Trophoblast cell (in vitro differentiated cells and primary cell): ENCODE results near the gene NRXN3.

ENCODE experiments used
- DNase-seq, 2 donors: peaks; one replicate each; pipeline ENCODE4 v3.0.0-alpha.2; 2016
- H2AFZ ChIP-seq: 2 replicates; pipeline ENCODE4 v1.6.1; 2013; ENCODE audit warnings: low read length, moderate library complexity, mild to moderate bottlenecking; ENCODE audit not compliant: insufficient read depth, poor library complexity
- H2AK5ac ChIP-seq: 2 replicates; pipeline ENCODE4 v1.6.1; 2013; ENCODE audit warnings: mild to moderate bottlenecking, low read length
- H2BK120ac ChIP-seq: 2 replicates; pipeline ENCODE4 v1.6.1; 2013; ENCODE audit warnings: low read length, mild to moderate bottlenecking, moderate library complexity; ENCODE audit not compliant: insufficient read depth, poor library complexity
- H2BK12ac ChIP-seq: 2 replicates; pipeline ENCODE4 v1.6.1; 2013; ENCODE audit warnings: mild to moderate bottlenecking, low read length, moderate library complexity
- H2BK5ac ChIP-seq: 2 replicates; pipeline ENCODE4 v1.6.1; 2013; ENCODE audit warnings: low read length, low read depth, moderate library complexity, mild to moderate bottlenecking; ENCODE audit not compliant: poor library complexity
- H3K14ac ChIP-seq: 2 replicates; pipeline ENCODE4 v1.6.1; 2013; ENCODE audit warnings: mild to moderate bottlenecking, low read length
- H3K18ac ChIP-seq: 2 replicates; pipeline ENCODE4 v1.6.1; 2013; ENCODE audit warnings: mild to moderate bottlenecking, low read length
- H3K23ac ChIP-seq: 2 replicates; pipeline ENCODE4 v1.6.1; 2013; ENCODE audit warnings: low read length
- H3K27ac ChIP-seq: 2 replicates; pipeline ENCODE4 v1.5.1; 2013; ENCODE audit warnings: low read depth, mild to moderate bottlenecking, inconsistent platforms, low read length, moderate library complexity
- H3K27me3 ChIP-seq: 2 replicates; pipeline ENCODE4 v1.6.1; 2013; ENCODE audit warnings: inconsistent platforms, mild to moderate bottlenecking, low read length, moderate library complexity; ENCODE audit not compliant: insufficient read depth
- H3K36me3 ChIP-seq, 2 experiments: 1 replicate in 1 of 2; 2 replicates in 1 of 2; pipeline ENCODE4 v1.6.1; 2013; ENCODE audit warnings: low read length in 2 of 2, mild to moderate bottlenecking in 2 of 2, moderate library complexity in 1 of 2; ENCODE audit not compliant: insufficient read depth in 2 of 2, control insufficient read depth in 1 of 2
- H3K4ac ChIP-seq: 2 replicates; pipeline ENCODE4 v1.6.1; 2013; ENCODE audit warnings: low read depth, mild to moderate bottlenecking, low read length, moderate library complexity
- H3K4me1 ChIP-seq, 2 experiments: 1 replicate in 1 of 2; 2 replicates in 1 of 2; pipeline ENCODE4 v1.6.1; 2013; ENCODE audit warnings: low read length in 2 of 2, mild to moderate bottlenecking in 2 of 2, moderate library complexity in 1 of 2; ENCODE audit not compliant: insufficient read depth in 2 of 2, control insufficient read depth in 1 of 2
- H3K4me2 ChIP-seq: 2 replicates; pipeline ENCODE4 v1.6.1; 2013; ENCODE audit warnings: inconsistent platforms, mild to moderate bottlenecking, low read length, moderate library complexity
- H3K4me3 ChIP-seq: 2 replicates; pipeline ENCODE4 v1.5.1; 2013; ENCODE audit warnings: mild to moderate bottlenecking, low read depth, low read length, inconsistent platforms
- H3K79me1 ChIP-seq: one replicate; pipeline ENCODE4 v1.6.1; 2013; ENCODE audit warnings: low read length
- H3K79me2 ChIP-seq: 2 replicates; pipeline ENCODE4 v1.6.1; 2013; ENCODE audit warnings: low read length, mild to moderate bottlenecking; ENCODE audit not compliant: control insufficient read depth, insufficient read depth, poor library complexity
- H3K9ac ChIP-seq: 2 replicates; pipeline ENCODE4 v1.6.1; 2013; ENCODE audit warnings: mild to moderate bottlenecking, low read length
- H3K9me3 ChIP-seq: 2 replicates; pipeline ENCODE4 v1.6.1; 2013; ENCODE audit warnings: low read depth, mild to moderate bottlenecking, control low read depth, inconsistent platforms, low read length; ENCODE audit not compliant: insufficient read depth
- H4K12ac ChIP-seq: 2 replicates; pipeline ENCODE4 v1.6.1; 2013; ENCODE audit warnings: low read depth, mild to moderate bottlenecking, low read length, moderate library complexity
- H4K8ac ChIP-seq: 2 replicates; pipeline ENCODE4 v1.6.1; 2013; ENCODE audit warnings: low read depth, mild to moderate bottlenecking, low read length, moderate library complexity
- H4K91ac ChIP-seq: one replicate; pipeline ENCODE4 v1.6.1; 2013; ENCODE audit warnings: low read depth, mild to moderate bottlenecking, low read length, moderate library complexity
- WGBS: extraction: QIAGEN DNeasy Blood & Tissue Kit; methylation state at CpG from one replicate; pipeline ENCODE4 v1.1.7; 2013; ENCODE audit warnings: missing lambda C conversion rate; ENCODE audit not compliant: insufficient read length, insufficient coverage; ENCODE audit errors: extremely low coverage; 5-methylcytosine and 5-hydroxymethylcytosine counted together

NRXN3 gene

DNA sequence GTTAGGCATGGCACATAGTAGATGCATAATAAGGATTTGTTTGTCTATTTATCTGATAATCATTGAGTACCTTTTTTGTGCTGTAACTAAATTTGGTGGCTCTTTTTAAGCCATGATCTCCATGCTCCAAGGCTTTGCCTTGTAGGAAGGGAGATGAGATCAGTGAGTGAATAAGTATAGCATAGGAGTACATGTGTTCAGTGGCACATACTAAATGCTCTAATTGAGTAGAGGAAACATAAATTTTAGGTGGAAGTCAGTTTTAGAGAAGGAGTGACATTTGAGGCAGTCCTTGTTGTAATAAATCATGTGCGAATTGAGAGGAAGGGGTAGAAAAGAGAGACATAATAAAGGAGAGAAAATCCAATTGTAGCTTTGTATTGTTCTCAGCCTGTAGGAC, 482.6 kb downstream of the NRXN3 start:
- H3K4me3 ChIP-seq: no peak overlapping the region
- no peak for DNase-seq
- no peak overlapping the region for H3K18ac ChIP-seq
- no peaks in the 10 kb centered on the region for H3K79me1 ChIP-seq
- H2BK5ac ChIP-seq: no peak overlapping the region
- H3K4ac ChIP-seq: no peak overlapping the region
- no peak overlapping the region for H3K9ac ChIP-seq
- no peaks in the 10 kb centered on the region for H3K36me3 ChIP-seq
- H3K4me2 ChIP-seq: no peak overlapping the region
- H3K27ac ChIP-seq: no peak overlapping the region
- H3K27me3 ChIP-seq: no peaks in the 10 kb centered on the region
- no peak overlapping the region for H3K14ac ChIP-seq
- H3K9me3 ChIP-seq: no peaks in the 10 kb centered on the region
- H4K91ac ChIP-seq: no peak overlapping the region
- WGBS: no CpG with 5 or more reads among the region's 1 CpG
- no peak overlapping the region for H2BK120ac ChIP-seq
- no peak overlapping the region for H3K23ac ChIP-seq
- no peak overlapping the region for H4K8ac ChIP-seq
- H3K4me1 ChIP-seq: no peaks in the 10 kb centered on the region
- no peak overlapping the region for H2AK5ac ChIP-seq
- H4K12ac ChIP-seq: no peak overlapping the region
- no peaks in the 10 kb centered on the region for H3K79me2 ChIP-seq
- no peak overlapping the region for H2BK12ac ChIP-seq
- no peak overlapping the region for H2AFZ ChIP-seq

DNA sequence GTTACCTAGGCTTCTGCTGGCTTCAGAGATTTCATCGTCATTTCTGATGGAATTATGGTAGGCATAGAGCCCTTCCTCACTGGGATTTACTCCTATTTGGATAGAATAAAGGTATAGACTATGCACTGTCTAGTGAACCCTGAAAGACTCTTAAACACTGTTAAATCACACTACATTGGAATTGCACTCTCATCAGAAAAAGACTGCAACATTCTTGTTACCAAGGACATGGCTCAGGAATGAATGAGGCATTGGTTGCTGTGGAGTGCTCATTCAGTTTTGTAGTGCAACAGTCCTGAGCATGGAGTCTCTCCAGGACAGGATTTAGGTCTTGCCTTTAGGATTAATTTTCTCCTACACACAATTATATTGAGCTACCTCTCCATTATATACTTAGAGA, 483.0 kb downstream of the NRXN3 start:
- H2BK12ac ChIP-seq: no peak overlapping the region
- no peak overlapping the region for H2AK5ac ChIP-seq
- no peak for DNase-seq
- no peak overlapping the region for H2BK5ac ChIP-seq
- H3K79me2 ChIP-seq: no peaks in the 10 kb centered on the region
- no peak overlapping the region for H3K4ac ChIP-seq
- WGBS: no CpG with 5 or more reads among the region's 1 CpG
- no peaks in the 10 kb centered on the region for H3K9me3 ChIP-seq
- H3K79me1 ChIP-seq: no peaks in the 10 kb centered on the region
- no peak overlapping the region for H3K18ac ChIP-seq
- H3K27me3 ChIP-seq: no peaks in the 10 kb centered on the region
- no peak overlapping the region for H3K14ac ChIP-seq
- no peak overlapping the region for H3K27ac ChIP-seq
- no peak overlapping the region for H2AFZ ChIP-seq
- no peak overlapping the region for H4K8ac ChIP-seq
- no peak overlapping the region for H4K91ac ChIP-seq
- H3K4me3 ChIP-seq: no peak overlapping the region
- no peak overlapping the region for H3K23ac ChIP-seq
- H3K4me2 ChIP-seq: no peak overlapping the region
- no peaks in the 10 kb centered on the region for H3K36me3 ChIP-seq
- H3K4me1 ChIP-seq: no peaks in the 10 kb centered on the region
- H2BK120ac ChIP-seq: no peak overlapping the region
- H4K12ac ChIP-seq: no peak overlapping the region
- no peak overlapping the region for H3K9ac ChIP-seq

DNA sequence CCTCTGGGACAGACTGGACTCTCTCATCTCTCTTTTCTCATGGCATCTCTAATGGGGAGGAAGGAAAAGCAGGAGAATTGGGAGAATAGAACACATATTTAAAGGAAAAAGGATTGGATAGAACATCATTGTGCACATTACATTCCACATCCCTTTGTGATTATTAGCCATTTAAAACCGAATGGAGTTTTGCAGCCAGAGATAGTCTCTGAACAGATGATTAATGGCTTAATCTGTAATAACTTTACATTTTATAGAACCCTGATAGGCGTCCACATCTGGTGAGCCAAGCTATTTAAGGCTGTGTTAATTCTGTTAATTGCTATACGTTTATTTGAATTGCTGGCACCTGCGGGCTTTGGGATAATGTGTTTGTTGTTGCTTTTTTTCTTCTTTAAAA, 487.3 kb downstream of the NRXN3 start:
- H2BK12ac ChIP-seq: no peak overlapping the region
- no peak overlapping the region for H3K27ac ChIP-seq
- H4K8ac ChIP-seq: no peak overlapping the region
- H3K4me1 ChIP-seq: no peaks in the 10 kb centered on the region
- no peak overlapping the region for H3K14ac ChIP-seq
- H3K9ac ChIP-seq: no peak overlapping the region
- H2BK5ac ChIP-seq: no peak overlapping the region
- no peaks in the 10 kb centered on the region for H3K27me3 ChIP-seq
- no peak overlapping the region for H4K12ac ChIP-seq
- no peak overlapping the region for H3K18ac ChIP-seq
- H3K4me3 ChIP-seq: no peak overlapping the region
- H3K4ac ChIP-seq: no peak overlapping the region
- no peak overlapping the region for H2BK120ac ChIP-seq
- H3K36me3 ChIP-seq: no peaks in the 10 kb centered on the region
- no peak overlapping the region for H3K4me2 ChIP-seq
- H3K23ac ChIP-seq: no peak overlapping the region
- no peaks in the 10 kb centered on the region for H3K79me1 ChIP-seq
- no CpG with 5 or more reads among the region's 4 CpGs for WGBS
- no peaks in the 10 kb centered on the region for H3K9me3 ChIP-seq
- no peaks in the 10 kb centered on the region for H3K79me2 ChIP-seq
- H2AK5ac ChIP-seq: no peak overlapping the region
- DNase-seq: no peak
- no peak overlapping the region for H2AFZ ChIP-seq
- no peak overlapping the region for H4K91ac ChIP-seq

DNA sequence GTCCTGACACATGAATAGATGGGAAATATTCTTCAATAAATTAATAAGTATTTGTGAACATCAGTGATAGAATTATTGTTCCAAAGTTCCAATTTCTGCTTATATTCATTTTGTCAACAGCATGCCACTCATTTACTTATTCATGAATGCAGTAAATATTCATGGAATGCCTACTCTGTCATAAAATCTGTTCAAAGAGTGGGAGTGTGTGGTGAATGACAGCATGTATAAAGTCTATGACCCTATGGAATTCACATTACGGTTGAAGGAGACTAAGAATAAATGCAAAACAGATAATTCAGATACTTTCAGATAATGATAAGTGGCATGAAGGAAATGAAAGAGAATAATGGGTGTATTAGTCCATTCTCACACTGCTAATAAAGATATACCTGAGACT, 494.7 kb downstream of the NRXN3 start:
- no peak overlapping the region for H2BK120ac ChIP-seq
- peaks cover 2% of the 10 kb centered on the region for H3K9me3 ChIP-seq
- H4K8ac ChIP-seq: no peak overlapping the region
- WGBS: no CpG with 5 or more reads among the region's 1 CpG
- H3K4me2 ChIP-seq: no peak overlapping the region
- no peaks in the 10 kb centered on the region for H3K27me3 ChIP-seq
- no peak for DNase-seq
- no peak overlapping the region for H4K12ac ChIP-seq
- H2AFZ ChIP-seq: no peak overlapping the region
- H4K91ac ChIP-seq: no peak overlapping the region
- no peak overlapping the region for H3K9ac ChIP-seq
- no peak overlapping the region for H3K4me3 ChIP-seq
- no peaks in the 10 kb centered on the region for H3K79me1 ChIP-seq
- H3K4me1 ChIP-seq: no peaks in the 10 kb centered on the region
- H3K23ac ChIP-seq: no peak overlapping the region
- H3K79me2 ChIP-seq: no peaks in the 10 kb centered on the region
- no peak overlapping the region for H3K4ac ChIP-seq
- no peak overlapping the region for H2BK12ac ChIP-seq
- no peak overlapping the region for H3K27ac ChIP-seq
- H3K18ac ChIP-seq: no peak overlapping the region
- no peak overlapping the region for H3K14ac ChIP-seq
- no peak overlapping the region for H2BK5ac ChIP-seq
- no peak overlapping the region for H2AK5ac ChIP-seq
- H3K36me3 ChIP-seq: no peaks in the 10 kb centered on the region
